Epithelial cell of proximal tubule (primary cell): ENCODE data around the gene NFKBIZ. TPM values are rescaled to one million over a fixed set of nuclear protein-coding genes. Genes with fewer than 3 reads are reported as not detected.
A peak's percentile ranks its signal among the peaks of the same experiment; 100 is the strongest.

Experiments
- DNase-seq: peaks from one replicate; pipeline ENCODE4 v3.0.0-alpha.2; 2011; ENCODE audit warnings: low read depth
- H3K4me3 ChIP-seq: 2 replicates; pipeline ENCODE4 v1.5.1; 2011; ENCODE audit warnings: low read depth, mild to moderate bottlenecking, low read length
- total RNA-seq: library from RNA; depleted of rRNA; stranded (reverse); fragments of >200 nt; gene quantifications from 2 replicates; pipeline ENCODE4 v1.2.3, GENCODE V29; 2015
- TF ChIP-seq, protein P1 (sequence below): conservative IDR thresholded peaks from 2 replicates; pipeline ENCODE4 v1.5.1; 2012; ENCODE audit warnings: low read depth, mild to moderate bottlenecking, low read length

Gene NFKBIZ
- total RNA-seq, 1 donor from 2014 or later, result 140 TPM

DNA sequence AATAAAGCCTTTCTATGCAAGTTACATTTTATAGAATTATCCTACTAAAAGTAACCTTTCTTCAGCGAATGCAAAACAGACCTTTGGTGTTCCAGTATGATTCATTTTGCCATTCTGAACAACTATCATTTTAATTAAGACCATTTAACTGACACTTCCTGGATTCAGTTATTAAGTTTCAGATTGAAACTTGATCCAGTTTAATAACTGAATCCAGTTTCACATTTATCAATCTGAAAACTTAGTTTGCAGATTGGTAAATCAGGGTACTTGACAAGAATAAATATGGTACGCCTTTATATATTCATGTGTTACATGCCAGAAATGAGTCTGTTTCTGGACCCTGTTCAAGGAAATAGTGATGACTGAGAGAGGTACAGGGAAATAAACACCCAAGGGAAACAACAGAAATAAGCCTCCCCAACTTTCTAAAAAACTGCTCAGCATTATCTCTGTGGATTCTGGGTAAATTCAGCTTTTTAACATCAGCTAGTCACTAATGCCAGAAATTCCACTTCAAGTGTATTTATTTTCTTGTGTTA, 23.3 kb upstream of the NFKBIZ start:
- TF ChIP-seq, protein P1, sequence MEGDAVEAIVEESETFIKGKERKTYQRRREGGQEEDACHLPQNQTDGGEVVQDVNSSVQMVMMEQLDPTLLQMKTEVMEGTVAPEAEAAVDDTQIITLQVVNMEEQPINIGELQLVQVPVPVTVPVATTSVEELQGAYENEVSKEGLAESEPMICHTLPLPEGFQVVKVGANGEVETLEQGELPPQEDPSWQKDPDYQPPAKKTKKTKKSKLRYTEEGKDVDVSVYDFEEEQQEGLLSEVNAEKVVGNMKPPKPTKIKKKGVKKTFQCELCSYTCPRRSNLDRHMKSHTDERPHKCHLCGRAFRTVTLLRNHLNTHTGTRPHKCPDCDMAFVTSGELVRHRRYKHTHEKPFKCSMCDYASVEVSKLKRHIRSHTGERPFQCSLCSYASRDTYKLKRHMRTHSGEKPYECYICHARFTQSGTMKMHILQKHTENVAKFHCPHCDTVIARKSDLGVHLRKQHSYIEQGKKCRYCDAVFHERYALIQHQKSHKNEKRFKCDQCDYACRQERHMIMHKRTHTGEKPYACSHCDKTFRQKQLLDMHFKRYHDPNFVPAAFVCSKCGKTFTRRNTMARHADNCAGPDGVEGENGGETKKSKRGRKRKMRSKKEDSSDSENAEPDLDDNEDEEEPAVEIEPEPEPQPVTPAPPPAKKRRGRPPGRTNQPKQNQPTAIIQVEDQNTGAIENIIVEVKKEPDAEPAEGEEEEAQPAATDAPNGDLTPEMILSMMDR, result no peak
- no peak overlapping the region for H3K4me3 ChIP-seq
- DNase-seq, result no peak

DNA sequence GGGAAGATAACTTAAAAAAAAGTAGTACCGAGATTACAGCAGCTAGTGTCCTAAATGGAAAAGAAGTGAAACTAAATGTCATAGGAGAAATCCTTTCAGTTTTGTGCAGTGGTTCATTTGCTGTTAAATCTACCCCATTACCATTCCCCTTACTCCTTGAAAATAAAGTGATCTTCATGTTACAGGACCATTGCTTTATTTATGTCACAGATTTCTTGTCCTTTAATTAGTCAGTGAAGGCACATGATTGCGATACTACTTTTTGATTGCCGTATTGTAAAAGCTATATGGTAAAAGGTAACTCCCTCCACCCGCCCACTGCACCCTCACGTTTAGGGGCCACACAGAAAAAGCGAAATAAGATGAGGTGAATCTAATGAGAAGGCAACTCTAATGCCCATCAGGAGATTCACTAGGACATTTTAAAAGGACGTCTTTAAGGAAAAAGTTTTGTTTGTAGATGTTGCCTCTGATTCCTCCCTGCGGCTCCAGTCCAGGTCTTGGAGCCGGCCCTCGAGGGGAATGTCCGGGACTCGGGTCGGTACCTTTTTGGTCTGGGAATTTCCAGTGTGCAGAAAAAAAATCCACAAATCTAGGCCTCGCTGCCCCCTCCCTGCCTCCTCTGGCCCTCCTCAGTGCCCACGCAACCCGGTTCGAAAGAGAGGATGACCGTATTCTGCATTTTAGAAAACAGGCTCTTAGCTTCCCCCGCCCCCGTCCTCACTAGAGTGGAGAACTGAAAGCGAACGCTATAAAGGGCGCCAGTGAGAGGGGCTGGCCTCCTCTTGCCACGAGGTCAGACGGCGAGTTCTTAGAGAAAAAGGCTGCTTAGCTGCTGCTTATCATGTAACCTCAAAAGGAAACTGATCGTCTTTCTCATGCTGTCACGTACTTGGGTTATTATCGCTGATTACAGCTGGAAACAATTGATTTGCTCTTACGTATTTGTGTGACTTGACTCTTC, 21.8 kb upstream of the NFKBIZ start:
- DNase-seq, result no peak
- H3K4me3 ChIP-seq, result peak overlapping the region; percentile 65
- TF ChIP-seq, protein P1, result no peak

DNA sequence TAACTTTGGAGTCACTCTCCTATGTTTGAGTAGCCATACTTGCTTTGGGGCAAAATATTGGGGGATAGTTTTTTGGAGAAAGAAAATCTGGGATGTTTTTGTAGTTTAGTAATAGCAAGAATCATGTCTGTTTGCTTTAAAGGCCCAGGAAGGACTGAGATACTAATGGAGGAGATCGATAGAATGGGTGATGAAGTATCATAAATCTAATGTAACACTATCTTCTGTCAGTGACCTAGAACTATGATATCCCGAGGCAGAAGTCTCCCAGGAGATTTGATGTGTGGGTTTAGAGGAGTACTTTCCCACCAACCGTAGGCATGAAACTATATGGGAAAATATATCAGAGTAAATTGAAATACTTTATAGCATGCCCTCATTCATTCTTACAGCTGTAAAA, 21.0 kb upstream of the NFKBIZ start:
- TF ChIP-seq, protein P1, result no peak

DNA sequence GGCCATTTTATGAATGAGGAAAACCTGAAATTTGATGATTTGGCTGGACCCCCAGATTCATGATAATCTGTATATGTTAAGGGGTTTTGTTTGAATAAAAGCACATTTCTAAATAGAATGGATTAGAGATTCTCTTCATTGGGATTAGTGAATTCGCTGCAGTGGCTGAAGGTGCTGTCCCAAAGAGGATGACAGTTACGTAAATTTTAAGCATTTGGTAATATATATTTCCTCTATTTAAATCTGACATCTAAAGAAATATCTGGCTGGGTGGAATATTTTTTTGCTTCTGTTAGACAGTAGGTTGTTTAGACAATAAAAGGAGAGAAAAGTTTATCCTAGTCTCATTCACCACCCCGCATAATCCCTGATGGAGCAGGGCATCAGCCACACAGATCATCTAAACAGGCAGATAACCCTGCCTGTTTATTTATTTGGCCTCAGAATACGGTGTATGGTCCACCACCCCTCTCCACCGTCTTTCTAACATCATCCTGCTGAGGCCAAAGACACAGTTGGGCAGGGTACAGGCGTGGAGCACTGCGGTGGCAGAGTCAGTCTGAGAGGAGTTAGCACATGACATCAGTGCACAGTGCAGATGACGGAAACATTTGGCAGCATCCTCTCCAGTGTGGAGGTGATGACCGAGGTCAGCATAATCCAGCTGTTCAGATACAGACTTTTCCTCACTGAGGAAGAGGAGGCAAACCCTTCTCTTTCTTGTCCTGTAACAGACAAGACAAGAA, 20.4 kb upstream of the NFKBIZ start:
- no peak for DNase-seq
- TF ChIP-seq, protein P1, result no peak
- H3K4me3 ChIP-seq, result peak overlapping the region; percentile 65

More for the DNA sequence above, 21.0 kb upstream of the NFKBIZ start:
- no peak for DNase-seq
- peak overlapping the region; percentile 65 for H3K4me3 ChIP-seq

DNA sequence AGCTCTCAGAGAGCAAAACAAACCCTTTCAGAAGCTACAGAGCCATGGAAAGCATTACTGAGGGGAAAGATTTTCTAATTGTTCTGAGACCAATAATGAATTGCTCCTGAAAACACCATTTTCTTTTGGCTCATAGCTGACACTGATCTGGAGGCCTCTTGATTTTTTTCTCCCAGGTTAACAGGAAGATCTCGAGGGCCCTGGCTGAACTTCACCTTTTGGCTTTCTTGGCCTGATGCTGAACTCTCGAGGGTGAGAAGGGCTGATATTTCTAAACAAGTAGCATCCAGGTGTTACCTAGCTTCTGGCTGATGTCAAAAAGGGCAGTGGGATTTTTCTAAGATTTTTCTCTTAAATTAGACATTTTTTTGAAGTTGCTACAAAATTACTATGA, 19.9 kb upstream of the NFKBIZ start:
- DNase-seq, result no peak
- TF ChIP-seq, protein P1, result no peak
- peak overlapping the region; percentile 65 for H3K4me3 ChIP-seq

DNA sequence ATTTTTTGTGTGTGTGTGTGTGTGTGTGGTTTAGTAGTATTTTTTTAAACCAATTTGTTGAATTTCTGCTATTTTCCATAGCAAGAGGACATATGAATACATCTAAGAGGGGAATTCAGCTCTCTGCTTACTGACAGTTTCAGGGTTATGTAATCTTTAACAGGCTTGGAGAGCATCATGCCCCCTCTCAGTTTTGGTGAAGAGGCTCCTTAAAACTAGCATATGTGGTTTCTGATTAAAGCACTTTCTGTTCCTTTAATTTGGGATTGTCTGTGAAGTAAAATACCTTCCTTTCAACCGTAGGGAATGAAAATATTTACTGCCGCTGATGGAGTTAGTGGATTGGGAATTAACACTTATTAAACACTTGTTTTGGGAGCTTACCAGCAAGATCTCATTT, 19.4 kb upstream of the NFKBIZ start:
- peak overlapping the region; percentile 65 for H3K4me3 ChIP-seq
- TF ChIP-seq, protein P1, result no peak
- DNase-seq, result no peak
